Parathyroid adenoma (tissue), 2 donors: ENCODE data around the gene LACRT.

Experiments used
- H2AFZ ChIP-seq: fragments of 300-600 bp; sonication (generic); one replicate; pipeline ENCODE4 v1.7.0; 2017; ENCODE audit warnings: antibody characterized with exemption, mild to moderate bottlenecking
- H3K27ac ChIP-seq: fragments of 300-600 bp; sonication (generic); one replicate; pipeline ENCODE4 v1.7.0; 2017
- H3K27me3 ChIP-seq: fragments of 300-600 bp; sonication (generic); one replicate; pipeline ENCODE4 v1.7.0; 2017; ENCODE audit warnings: low read length; ENCODE audit not compliant: control insufficient read depth, insufficient read depth
- H3K36me3 ChIP-seq: fragments of 300-600 bp; sonication (generic); one replicate; pipeline ENCODE4 v1.7.0; 2017; ENCODE audit warnings: low read length; ENCODE audit not compliant: control insufficient read depth, insufficient read depth
- H3K4me1 ChIP-seq: fragments of 300-600 bp; sonication (generic); one replicate; pipeline ENCODE4 v1.7.0; 2017; ENCODE audit warnings: control low read depth
- H3K4me2 ChIP-seq: fragments of 300-600 bp; sonication (generic); one replicate; pipeline ENCODE4 v1.7.0; 2017; ENCODE audit warnings: low read length
- H3K4me3 ChIP-seq: fragments of 300-600 bp; sonication (generic); one replicate; pipeline ENCODE4 v1.7.0; 2017; ENCODE audit warnings: low read depth, low read length
- H3K79me2 ChIP-seq: fragments of 300-600 bp; sonication (generic); one replicate; pipeline ENCODE4 v1.7.0; 2017; ENCODE audit warnings: control low read depth
- H3K9ac ChIP-seq: fragments of 300-600 bp; sonication (generic); one replicate; pipeline ENCODE4 v1.7.0; 2017; ENCODE audit warnings: mild to moderate bottlenecking
- H3K9me3 ChIP-seq: fragments of 300-600 bp; sonication (generic); one replicate; pipeline ENCODE4 v1.7.0; 2017; ENCODE audit warnings: low read length; ENCODE audit not compliant: control insufficient read depth
- TF ChIP-seq, protein P1 (sequence below): fragments of 300-600 bp; sonication (generic); IDR thresholded peaks from one replicate; pipeline ENCODE4 v1.7.0; 2017; ENCODE audit warnings: antibody characterized with exemption, mild to moderate bottlenecking
- donor health status: primary hyperparathyroidism.

The LACRT gene

DNA sequence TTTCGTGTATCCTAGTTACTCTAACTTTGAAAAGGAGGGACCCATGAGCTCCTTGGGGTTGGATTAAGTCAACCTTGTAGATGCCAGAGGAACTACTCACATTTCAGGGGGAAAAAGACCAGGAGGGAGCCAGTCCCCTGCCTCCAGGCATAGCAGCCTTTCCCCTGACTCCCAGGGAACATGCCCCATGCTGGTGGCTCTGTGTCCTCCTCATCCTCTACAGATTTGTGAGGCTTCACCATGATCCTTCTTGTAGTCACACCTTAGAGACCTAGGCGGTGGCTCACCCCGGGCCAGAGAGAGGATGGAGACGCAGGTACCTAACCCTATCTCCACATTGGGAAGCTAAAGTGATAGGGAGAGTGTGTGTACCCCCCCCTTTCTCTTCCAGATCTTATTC is 30.3 kb downstream of the LACRT start:
- Histone ChIP-seq H3K4me1 (peaks cover 2% of the 10 kb centered on the region), H3K9ac (no peak overlapping the region), H3K27ac (no peak overlapping the region), H3K36me3 (no peaks in the 10 kb centered on the region), H2AFZ (no peak overlapping the region), H3K4me2 (no peak overlapping the region), H3K27me3 (no peaks in the 10 kb centered on the region), H3K79me2 (no peaks in the 10 kb centered on the region), H3K9me3 (no peaks in the 10 kb centered on the region), H3K4me3 (no peak overlapping the region)
- TF ChIP-seq, protein P1, sequence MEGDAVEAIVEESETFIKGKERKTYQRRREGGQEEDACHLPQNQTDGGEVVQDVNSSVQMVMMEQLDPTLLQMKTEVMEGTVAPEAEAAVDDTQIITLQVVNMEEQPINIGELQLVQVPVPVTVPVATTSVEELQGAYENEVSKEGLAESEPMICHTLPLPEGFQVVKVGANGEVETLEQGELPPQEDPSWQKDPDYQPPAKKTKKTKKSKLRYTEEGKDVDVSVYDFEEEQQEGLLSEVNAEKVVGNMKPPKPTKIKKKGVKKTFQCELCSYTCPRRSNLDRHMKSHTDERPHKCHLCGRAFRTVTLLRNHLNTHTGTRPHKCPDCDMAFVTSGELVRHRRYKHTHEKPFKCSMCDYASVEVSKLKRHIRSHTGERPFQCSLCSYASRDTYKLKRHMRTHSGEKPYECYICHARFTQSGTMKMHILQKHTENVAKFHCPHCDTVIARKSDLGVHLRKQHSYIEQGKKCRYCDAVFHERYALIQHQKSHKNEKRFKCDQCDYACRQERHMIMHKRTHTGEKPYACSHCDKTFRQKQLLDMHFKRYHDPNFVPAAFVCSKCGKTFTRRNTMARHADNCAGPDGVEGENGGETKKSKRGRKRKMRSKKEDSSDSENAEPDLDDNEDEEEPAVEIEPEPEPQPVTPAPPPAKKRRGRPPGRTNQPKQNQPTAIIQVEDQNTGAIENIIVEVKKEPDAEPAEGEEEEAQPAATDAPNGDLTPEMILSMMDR: no peak

DNA sequence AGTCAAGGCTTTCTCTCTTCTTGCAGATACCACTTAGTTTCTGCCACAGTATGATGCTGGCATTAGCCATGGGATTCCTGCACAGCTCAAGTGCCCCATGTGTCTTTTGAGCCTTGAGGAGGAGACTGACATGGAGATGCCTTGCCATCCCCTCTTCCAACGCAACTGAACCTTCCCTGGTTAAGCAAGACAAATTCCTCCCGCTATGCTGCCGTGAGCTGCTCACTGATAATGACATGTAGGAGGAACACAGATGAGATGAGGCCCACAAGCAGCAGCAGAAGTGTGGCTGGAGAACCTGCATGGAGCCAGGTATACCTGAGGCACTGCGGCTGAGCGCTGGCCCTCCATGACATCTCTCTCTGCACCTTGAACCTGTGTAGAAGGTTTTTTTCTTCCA is 30.8 kb downstream of the LACRT start:
- TF ChIP-seq, protein P1: no peak
- Histone ChIP-seq H2AFZ (no peak overlapping the region), H3K79me2 (no peaks in the 10 kb centered on the region), H3K4me2 (no peak overlapping the region), H3K27ac (no peak overlapping the region), H3K4me1 (peaks cover 5% of the 10 kb centered on the region), H3K4me3 (no peak overlapping the region), H3K9ac (no peak overlapping the region), H3K36me3 (no peaks in the 10 kb centered on the region), H3K27me3 (no peaks in the 10 kb centered on the region), H3K9me3 (no peaks in the 10 kb centered on the region)

DNA sequence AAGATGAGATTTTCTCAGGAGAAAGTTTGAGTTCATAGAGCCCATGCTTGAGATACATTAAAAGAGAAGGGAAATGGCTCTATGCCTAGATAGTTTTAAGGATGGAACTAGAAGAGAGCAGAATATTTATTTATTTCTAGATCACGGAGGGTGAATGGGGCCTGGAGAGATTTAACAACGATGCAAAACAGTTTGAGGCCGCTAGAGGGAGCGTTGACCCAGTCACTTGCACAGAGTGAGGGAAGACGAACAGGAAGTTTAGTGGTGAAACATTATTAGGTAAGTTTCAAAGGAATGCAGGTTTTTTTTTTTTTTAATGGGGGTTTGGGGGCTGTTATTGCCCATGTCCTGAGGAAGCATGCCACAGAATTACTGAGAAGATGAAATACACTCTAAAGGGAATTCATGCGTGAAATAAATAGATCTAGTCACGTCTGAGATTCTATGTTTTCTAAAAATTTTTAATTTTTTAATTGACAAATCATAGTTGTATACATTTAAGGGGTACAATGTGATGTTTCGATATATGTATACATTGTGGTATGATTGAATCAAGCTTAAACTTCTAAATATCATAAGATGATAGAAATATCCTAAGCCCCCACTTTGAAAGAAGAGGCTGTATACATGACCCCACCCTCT is 31.4 kb downstream of the LACRT start:
- no peaks in the 10 kb centered on the region for H3K9me3 ChIP-seq
- H3K27ac ChIP-seq: no peak overlapping the region
- no peak overlapping the region for H3K4me3 ChIP-seq
- TF ChIP-seq, protein P1: peak; percentile 82
- no peak overlapping the region for H3K9ac ChIP-seq
- H3K4me2 ChIP-seq: no peak overlapping the region
- H2AFZ ChIP-seq: no peak overlapping the region
- peaks cover 8% of the 10 kb centered on the region for H3K4me1 ChIP-seq
- H3K27me3 ChIP-seq: no peaks in the 10 kb centered on the region
- no peaks in the 10 kb centered on the region for H3K79me2 ChIP-seq
- no peaks in the 10 kb centered on the region for H3K36me3 ChIP-seq

DNA sequence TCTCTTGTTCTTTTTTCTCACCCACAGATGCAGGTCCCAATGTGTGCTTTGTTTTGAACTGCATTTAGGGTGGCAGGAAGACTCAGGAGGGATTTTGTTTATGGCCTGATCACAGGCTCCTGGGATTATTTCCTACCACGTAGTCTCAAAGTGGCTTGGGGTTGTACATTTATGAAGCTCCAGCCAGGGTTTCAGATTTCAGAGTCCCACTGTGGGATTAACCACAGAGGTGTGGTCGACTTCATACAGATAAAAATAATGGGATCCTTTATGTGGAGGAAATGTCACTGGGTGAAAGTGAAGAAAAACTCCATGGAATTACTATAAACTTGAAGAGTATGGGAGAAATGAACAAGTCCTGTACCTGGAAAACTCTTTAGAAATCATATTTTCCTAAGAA is 32.0 kb downstream of the LACRT start:
- Histone ChIP-seq H3K4me3 (no peak overlapping the region), H3K27me3 (no peaks in the 10 kb centered on the region), H3K9ac (no peak overlapping the region), H3K79me2 (no peaks in the 10 kb centered on the region), H3K4me2 (no peak overlapping the region), H3K4me1 (peaks cover 8% of the 10 kb centered on the region), H3K27ac (no peak overlapping the region), H3K36me3 (no peaks in the 10 kb centered on the region), H3K9me3 (no peaks in the 10 kb centered on the region), H2AFZ (no peak overlapping the region)
- TF ChIP-seq, protein P1: no peak

DNA sequence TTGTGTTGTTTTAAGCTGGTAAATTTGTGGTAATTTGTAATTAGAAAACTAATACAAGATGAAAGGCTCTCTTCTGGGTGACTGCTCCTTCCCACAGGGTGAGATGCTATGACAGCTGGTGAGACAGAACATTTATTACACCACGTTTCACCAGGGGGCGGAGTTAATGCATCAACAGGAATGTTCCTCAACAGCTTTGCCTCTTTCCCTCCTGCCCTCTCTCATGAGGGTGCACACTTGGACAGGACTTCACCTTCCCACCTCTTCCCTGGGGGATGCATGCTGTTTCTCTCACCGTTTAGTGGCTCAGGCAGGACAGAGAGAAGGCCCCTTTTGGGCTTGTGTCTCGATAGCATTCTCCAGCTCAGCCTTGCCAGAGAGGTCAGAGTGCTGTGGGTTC is 32.9 kb downstream of the LACRT start:
- Histone ChIP-seq H3K9ac (no peak overlapping the region), H3K4me2 (no peak overlapping the region), H3K27me3 (no peaks in the 10 kb centered on the region), H2AFZ (no peak overlapping the region), H3K4me3 (no peak overlapping the region), H3K9me3 (no peaks in the 10 kb centered on the region), H3K79me2 (no peaks in the 10 kb centered on the region), H3K4me1 (peaks cover 8% of the 10 kb centered on the region), H3K27ac (no peak overlapping the region), H3K36me3 (no peaks in the 10 kb centered on the region)
- TF ChIP-seq, protein P1: no peak
